ENCODE measurements around the gene ARPC5. TPM values are rescaled to one million over a fixed set of nuclear protein-coding genes. Genes with fewer than 3 reads are reported as not detected.

ARPC5 gene
- total RNA-seq, 3 donors from 2014 or later: 101 to 158 (median 123) TPM

- Histone ChIP-seq H3K9me3 (peaks cover 4% of the 10 kb centered on the region), H3K4me3 (no peak overlapping the region), H3K4me1 (ENCODE audit: low read depth) (no peaks in the 10 kb centered on the region), H3K36me3 (ENCODE audit: low read depth) (no peaks in the 10 kb centered on the region)
- intact Hi-C loops (cut with DNase I, micrococcal nuclease): no loop called here
- no peak for ATAC-seq
- no peak for TF ChIP-seq CTCF (IDR thresholded peaks at IDR 0.05)
- DNase-seq: no peak
These were observed 40.5 kb upstream of the ARPC5 start for GRCh38 chr1:183675883-183676585.

- Histone ChIP-seq H3K36me3 (ENCODE audit: low read depth) (no peaks in the 10 kb centered on the region), H3K4me3 (no peak overlapping the region), H3K4me1 (ENCODE audit: low read depth) (no peaks in the 10 kb centered on the region), H3K9me3 (peaks cover 4% of the 10 kb centered on the region)
- ATAC-seq: no peak
- intact Hi-C loops (cut with DNase I, micrococcal nuclease): no loop called here
- TF ChIP-seq CTCF (IDR thresholded peaks at IDR 0.05): no peak
- DNase-seq: no peak
These were observed 39.8 kb upstream of the ARPC5 start for GRCh38 chr1:183675381-183675780.

- DNase-seq: no peak
- intact Hi-C loops (cut with DNase I, micrococcal nuclease): no loop called here
- H3K36me3 ChIP-seq (ENCODE audit: low read depth): no peaks in the 10 kb centered on the region
- H3K4me1 ChIP-seq (ENCODE audit: low read depth): no peaks in the 10 kb centered on the region
- no peak for ATAC-seq
- no peak for TF ChIP-seq CTCF (IDR thresholded peaks at IDR 0.05)
- peaks cover 4% of the 10 kb centered on the region for H3K9me3 ChIP-seq
- no peak overlapping the region for H3K4me3 ChIP-seq
These were observed 39.3 kb upstream of the ARPC5 start for GRCh38 chr1:183674886-183675285.

- DNase-seq: no peak
- intact Hi-C loops (cut with DNase I, micrococcal nuclease): no loop called here
- H3K9me3 ChIP-seq: peaks cover 4% of the 10 kb centered on the region
- H3K36me3 ChIP-seq (ENCODE audit: low read depth): no peaks in the 10 kb centered on the region
- no peak for ATAC-seq
- TF ChIP-seq CTCF (IDR thresholded peaks at IDR 0.05): no peak
- no peak overlapping the region for H3K4me3 ChIP-seq
- H3K4me1 ChIP-seq (ENCODE audit: low read depth): no peaks in the 10 kb centered on the region
These were observed 38.8 kb upstream of the ARPC5 start for GRCh38 chr1:183674339-183674738.

- intact Hi-C loops (cut with DNase I, micrococcal nuclease): no loop called here
- H3K9me3 ChIP-seq: peaks cover 4% of the 10 kb centered on the region
- no peak for TF ChIP-seq CTCF (IDR thresholded peaks at IDR 0.05)
- no peak overlapping the region for H3K4me3 ChIP-seq
- DNase-seq: no peak
- H3K4me1 ChIP-seq (ENCODE audit: low read depth): no peaks in the 10 kb centered on the region
- H3K36me3 ChIP-seq (ENCODE audit: low read depth): no peaks in the 10 kb centered on the region
- no peak for ATAC-seq
These were observed 38.2 kb upstream of the ARPC5 start for GRCh38 chr1:183673605-183674323.
